GM12874 (cell line): ENCODE measurements around the gene PPP6C.

Experiments
- TF ChIP-seq, protein P1 (sequence below): IDR thresholded peaks from 2 replicates; pipeline ENCODE4 v1.5.1; 2011; ENCODE audit warnings: low read depth, mild to moderate bottlenecking, control low read depth, low read length, moderate library complexity; ENCODE audit not compliant: insufficient read depth

The PPP6C gene

DNA sequence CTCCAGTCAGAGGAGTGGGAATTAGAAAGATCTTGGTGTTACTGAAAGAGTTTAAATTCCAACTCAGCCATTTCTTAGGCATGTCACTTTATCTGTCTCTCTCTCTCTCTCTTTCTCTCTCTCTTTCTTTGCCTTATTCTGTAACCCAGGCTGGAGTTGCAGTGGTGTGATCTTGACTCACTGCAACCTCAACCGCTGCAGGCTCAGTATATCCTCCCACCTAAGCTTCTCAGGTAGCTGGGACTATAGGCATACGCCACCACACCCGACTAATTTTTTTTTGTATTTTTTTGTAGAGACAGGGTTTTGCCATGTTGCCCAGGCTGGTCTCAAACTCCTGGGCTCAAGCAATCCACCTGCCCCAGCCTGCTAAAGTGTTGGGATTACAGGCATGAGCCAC lies 29.0 kb upstream of the PPP6C start:
- TF ChIP-seq, protein P1, sequence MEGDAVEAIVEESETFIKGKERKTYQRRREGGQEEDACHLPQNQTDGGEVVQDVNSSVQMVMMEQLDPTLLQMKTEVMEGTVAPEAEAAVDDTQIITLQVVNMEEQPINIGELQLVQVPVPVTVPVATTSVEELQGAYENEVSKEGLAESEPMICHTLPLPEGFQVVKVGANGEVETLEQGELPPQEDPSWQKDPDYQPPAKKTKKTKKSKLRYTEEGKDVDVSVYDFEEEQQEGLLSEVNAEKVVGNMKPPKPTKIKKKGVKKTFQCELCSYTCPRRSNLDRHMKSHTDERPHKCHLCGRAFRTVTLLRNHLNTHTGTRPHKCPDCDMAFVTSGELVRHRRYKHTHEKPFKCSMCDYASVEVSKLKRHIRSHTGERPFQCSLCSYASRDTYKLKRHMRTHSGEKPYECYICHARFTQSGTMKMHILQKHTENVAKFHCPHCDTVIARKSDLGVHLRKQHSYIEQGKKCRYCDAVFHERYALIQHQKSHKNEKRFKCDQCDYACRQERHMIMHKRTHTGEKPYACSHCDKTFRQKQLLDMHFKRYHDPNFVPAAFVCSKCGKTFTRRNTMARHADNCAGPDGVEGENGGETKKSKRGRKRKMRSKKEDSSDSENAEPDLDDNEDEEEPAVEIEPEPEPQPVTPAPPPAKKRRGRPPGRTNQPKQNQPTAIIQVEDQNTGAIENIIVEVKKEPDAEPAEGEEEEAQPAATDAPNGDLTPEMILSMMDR = no peak

DNA sequence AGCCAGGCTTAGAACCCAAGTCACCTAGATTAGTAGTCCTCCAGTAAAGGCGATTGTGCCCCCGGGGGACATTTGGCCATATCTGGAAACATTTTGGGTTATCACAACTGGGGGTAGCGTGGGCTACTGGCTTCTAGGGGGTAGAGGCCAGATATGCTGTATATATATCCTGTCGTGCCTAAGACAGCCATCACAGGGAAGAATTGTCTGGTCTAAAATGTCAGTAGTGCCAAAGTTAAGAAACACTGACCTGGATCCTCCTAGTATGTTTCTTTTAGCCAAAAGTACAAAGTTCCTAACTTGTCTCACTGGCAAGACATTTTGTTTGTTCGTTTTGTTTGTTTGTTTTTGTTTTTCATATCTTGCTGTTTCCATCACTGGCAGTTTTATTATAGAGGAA lies 24.6 kb upstream of the PPP6C start:
- TF ChIP-seq, protein P1 = no peak

DNA sequence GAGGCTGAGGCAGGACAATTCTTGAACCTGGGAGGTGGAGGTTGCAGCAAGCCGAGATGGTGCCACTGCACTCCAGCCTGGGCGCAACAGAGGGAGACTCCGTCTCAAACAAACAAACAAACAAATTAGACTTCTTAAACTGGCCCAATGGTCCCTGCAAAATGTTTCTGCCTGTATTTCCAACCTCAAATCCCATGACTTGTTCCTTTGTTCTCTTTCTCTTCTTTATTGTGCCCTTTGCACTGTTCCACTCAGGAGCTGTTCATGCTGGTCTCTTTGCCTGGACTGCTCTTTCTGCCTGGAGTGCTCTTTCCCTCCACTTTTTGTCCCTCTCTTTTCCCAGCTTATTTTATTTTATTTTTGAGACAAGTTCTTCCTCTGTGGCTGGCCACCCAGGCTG lies 14.9 kb upstream of the PPP6C start:
- TF ChIP-seq, protein P1 = no peak

DNA sequence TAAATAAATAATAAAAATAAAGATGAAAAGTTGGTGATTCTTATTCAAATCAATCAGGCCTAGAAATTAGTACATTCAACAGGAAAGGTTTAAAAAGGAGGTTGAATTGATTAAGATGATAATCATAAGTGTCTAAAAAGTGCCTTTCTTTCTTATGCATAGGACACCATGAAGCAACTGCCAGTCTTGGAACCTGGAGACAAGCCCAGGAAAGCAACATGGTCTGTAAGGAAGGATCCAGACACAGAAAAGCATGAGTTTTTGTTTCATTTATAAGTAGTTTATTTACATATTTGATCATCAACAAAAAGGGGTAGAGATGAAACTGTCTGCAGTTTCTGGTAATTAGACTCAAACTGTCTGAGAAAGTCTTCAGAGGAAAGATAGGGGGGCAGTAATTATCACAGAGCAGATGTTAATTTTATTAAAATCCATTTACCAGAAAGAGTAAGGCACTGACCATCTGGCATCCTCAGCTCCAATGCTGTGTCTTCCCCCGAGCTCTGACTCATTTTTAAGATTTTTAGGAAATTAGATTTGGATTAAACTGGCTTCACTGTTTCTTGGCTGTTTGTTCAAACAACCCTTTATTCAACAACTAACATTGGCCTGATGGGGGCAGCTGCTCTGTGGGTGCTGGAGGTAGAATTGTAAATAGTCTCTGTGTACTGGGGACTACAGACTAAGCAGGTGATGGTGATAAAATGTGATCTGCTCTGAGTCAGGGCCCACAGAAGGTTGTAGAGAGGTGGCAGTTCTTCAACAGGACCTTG lies 13.4 kb upstream of the PPP6C start:
- TF ChIP-seq, protein P1 = no peak

DNA sequence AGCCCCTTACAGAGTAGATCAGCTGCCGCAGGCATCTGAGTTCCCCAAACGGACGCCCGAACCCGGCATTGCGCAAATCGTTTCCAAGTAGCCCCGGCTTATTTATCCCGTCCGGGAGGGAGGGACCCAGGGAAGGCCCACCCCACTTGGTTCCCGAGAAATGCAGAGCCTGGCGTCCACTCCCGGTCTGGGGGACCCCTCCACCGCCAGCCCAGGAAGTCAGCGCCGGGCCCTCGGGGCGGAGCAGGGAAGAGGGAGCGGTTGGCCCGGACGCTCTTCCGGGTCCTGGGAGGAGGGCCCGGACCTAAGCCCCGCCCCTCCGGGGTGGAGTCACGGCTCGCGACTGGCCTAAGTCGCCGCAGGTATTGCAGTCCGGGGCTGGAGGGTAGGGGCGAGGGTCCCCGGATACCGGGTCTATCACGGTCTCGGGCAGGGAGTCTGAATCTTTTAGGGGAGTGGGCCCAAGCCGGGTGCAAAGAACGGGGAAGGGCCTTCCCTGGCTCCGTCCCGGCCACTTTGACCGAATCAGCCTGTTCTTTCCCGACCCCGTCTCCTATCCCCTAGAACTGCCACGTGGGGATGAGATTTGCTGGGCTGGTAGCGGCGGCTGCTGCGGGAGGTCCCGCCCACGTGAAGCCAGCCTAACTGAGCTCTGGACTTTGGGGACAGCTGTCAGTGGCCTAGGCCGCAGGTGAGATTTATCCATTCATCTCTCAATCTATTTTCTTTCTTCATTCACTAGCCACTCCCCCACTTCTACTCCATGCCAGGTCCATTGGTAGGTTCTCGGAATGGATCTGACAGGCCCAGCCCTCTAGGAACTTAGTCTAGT lies 10.8 kb upstream of the PPP6C start, which contains the start of gene RABEPK:
TSS of gene RABEPK (plus strand) at position 327 of the 832 bp plus-strand sequence. CDS start 2,472 bp downstream, outside the sequence.
- TF ChIP-seq, protein P1 = no peak

DNA sequence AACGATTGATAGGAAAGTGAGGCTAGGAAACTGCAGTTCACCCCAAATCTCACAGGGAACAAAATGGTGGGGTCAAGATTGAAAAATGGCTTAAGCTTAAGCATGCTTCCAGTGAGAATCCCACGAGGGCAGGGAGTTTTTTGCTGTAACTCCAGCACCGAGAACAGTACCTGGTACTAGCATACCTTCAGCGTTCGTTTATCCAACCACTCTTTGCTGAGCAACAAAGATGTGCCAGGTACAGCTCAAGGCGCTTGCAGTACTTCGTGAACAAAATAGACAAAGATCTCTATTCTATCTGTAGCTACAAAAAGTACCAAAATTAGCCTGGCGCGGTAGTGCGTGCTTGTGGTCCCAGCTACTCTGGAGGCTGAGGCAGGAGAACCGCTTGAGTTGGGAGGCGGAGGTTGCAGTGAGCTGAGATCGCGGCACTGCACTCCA lies 778 bp upstream of the PPP6C start:
- TF ChIP-seq, protein P1 = no peak

DNA sequence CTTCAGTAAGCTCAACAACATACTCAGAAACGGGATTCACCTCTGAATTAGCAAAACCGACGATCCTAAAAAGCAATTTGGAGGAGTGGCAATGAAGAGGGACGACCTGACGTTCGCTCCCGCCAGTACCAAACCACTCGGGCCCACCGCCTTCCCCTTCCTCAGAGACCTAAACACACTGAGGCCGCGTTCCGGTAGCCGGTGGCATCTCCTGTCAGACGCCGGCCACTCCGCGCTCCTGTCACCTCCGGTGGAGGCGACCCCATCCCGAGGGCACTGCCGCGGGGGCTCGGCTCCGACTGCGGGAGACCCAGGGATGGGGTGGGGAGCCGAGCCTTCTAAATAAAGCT lies 617 bp downstream of the PPP6C start:
- TF ChIP-seq, protein P1 = no peak
